RCC 7860 (cell line): ENCODE measurements around the gene LYST.

Experiments used
- DNase-seq: peaks from one replicate; pipeline ENCODE4 v3.0.0-alpha.2; 2015; ENCODE audit warnings: low spot score
- FAIRE-seq: peaks from 2 replicates; lab custom pipeline; 2012; peaks lifted over from hg19 to GRCh38; lab: Jason Lieb, UNC

Gene LYST

GRCh38 chr1:235725434-235725833, 141.3 kb downstream of the LYST start:
- no peak for DNase-seq

GRCh38 chr1:235724730-235725129, 142.0 kb downstream of the LYST start:
- no peak for FAIRE-seq
- no peak for DNase-seq

More at GRCh38 chr1:235725434-235725833, 141.3 kb downstream of the LYST start:
- no peak for FAIRE-seq

- DNase-seq (no peak), FAIRE-seq (no peak)
Measured at GRCh38 chr1:235722858-235723257, 143.8 kb downstream of the LYST start.

GRCh38 chr1:235721982-235722381, 144.7 kb downstream of the LYST start:
- no peak for FAIRE-seq
- DNase-seq = no peak

- no peak for DNase-seq
- FAIRE-seq = no peak
Measured at GRCh38 chr1:235720544-235720943, 146.2 kb downstream of the LYST start.

GRCh38 chr1:235714205-235714897, 152.4 kb downstream of the LYST start:
- DNase-seq (no peak), FAIRE-seq (no peak)

- DNase-seq = no peak
- no peak for FAIRE-seq
Measured at GRCh38 chr1:235712812-235713211, 153.9 kb downstream of the LYST start.

GRCh38 chr1:235710687-235711086, 156.0 kb downstream of the LYST start:
- FAIRE-seq (no peak), DNase-seq (no peak)

GRCh38 chr1:235709018-235709417, 157.7 kb downstream of the LYST start:
- FAIRE-seq (no peak), DNase-seq (peak; percentile 15)

GRCh38 chr1:235708390-235708962, 158.2 kb downstream of the LYST start:
- DNase-seq = peak; percentile 94
- FAIRE-seq = peak; percentile 96

GRCh38 chr1:235703506-235703905, 163.2 kb downstream of the LYST start:
- FAIRE-seq (peak; percentile 85), DNase-seq (peak; percentile 82)

- no peak for DNase-seq
- no peak for FAIRE-seq
Measured at GRCh38 chr1:235702412-235702811, 164.3 kb downstream of the LYST start.

GRCh38 chr1:235697508-235697907, 169.2 kb downstream of the LYST start:
- FAIRE-seq (no peak), DNase-seq (no peak)

GRCh38 chr1:235689356-235689755, 177.3 kb downstream of the LYST start:
- DNase-seq (no peak), FAIRE-seq (no peak)

GRCh38 chr1:235688096-235688495, 178.6 kb downstream of the LYST start:
- FAIRE-seq (no peak), DNase-seq (no peak)

GRCh38 chr1:235683653-235684052, 183.1 kb downstream of the LYST start:
- FAIRE-seq (no peak), DNase-seq (no peak)

- no peak for FAIRE-seq
- DNase-seq = no peak
Measured at GRCh38 chr1:235682216-235682615, 184.5 kb downstream of the LYST start.

GRCh38 chr1:235679644-235680043, 187.1 kb downstream of the LYST start:
- FAIRE-seq (no peak), DNase-seq (no peak)

GRCh38 chr1:235679005-235679404, 187.7 kb downstream of the LYST start:
- no peak for FAIRE-seq
- no peak for DNase-seq

- DNase-seq (no peak), FAIRE-seq (no peak)
Measured at GRCh38 chr1:235675152-235675890, 191.4 kb downstream of the LYST start.

GRCh38 chr1:235673981-235674380, 192.7 kb downstream of the LYST start:
- FAIRE-seq = no peak
- no peak for DNase-seq

GRCh38 chr1:235671992-235672391, 194.7 kb downstream of the LYST start:
- FAIRE-seq (no peak), DNase-seq (no peak)
